ENCODE results near the gene DENND1B. TPM values are rescaled to one million over a fixed set of nuclear protein-coding genes. Genes with fewer than 3 reads are reported as not detected.

DENND1B gene
- total RNA-seq, 1 experiment from 2014 or later = 6.3 TPM

DNA sequence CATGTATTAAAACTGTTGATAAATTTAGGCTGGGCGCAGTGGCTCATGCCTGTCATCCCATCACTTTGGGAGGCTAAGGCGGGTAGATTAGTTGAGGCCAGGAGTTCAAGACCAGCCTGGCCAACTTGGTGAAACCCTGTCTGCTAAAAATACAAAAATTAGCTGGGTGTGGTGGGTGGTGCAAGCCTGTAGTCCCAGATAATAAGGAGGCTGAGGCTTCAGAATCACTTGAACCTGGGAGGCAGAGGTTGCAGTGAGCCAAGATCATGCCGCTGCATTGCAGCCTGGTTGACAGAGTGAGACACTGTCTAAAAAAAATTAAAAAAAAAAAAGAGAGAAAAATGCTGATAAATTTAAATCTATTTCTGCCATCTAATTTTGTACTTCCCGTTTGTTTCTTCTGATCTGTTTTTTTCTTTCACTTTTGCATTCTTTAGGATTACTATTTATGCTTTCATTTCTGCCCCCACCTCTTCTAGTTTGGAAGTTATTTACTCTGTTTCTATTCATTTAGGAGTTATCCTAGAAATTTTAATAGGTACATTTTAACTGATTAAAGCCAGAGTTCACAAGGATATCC, 3.2 kb upstream of the DENND1B start:
- Mint-ChIP-seq H3K27me3 (ENCODE audit: low read depth) (peaks cover 2% of the 10 kb centered on the region), H3K4me3 (no peak overlapping the region), H3K4me1 (peaks cover 13 to 18% of the 10 kb centered on the region in 2 experiments), H3K36me3 (ENCODE audit: insufficient read depth in 1 of 3, low read depth in 3 of 3) (peaks cover 0 to 10% (median 0%) of the 10 kb centered on the region in 3 experiments; a peak in 2 of 7 replicates), H3K9me3 (peaks cover 2 to 5% of the 10 kb centered on the region in 2 experiments; a peak in 3 of 5 replicates), H3K27ac (no peak overlapping the region)
- Histone ChIP-seq H3K79me1 (ENCODE audit: insufficient read depth, low read depth, low read length, poor library complexity, severe bottlenecking) (no peaks in the 10 kb centered on the region), H3K56ac (ENCODE audit: insufficient read length, low read depth, low read length) (no peak overlapping the region), H2BK20ac (ENCODE audit: low read depth, low read length, poor library complexity, severe bottlenecking) (no peak overlapping the region), H4K20me1 (ENCODE audit: control insufficient read depth, insufficient read depth, insufficient read length) (no peaks in the 10 kb centered on the region), H3T11ph (ENCODE audit: low read length) (no peak overlapping the region), H3K9me3 (ENCODE audit: control insufficient read depth, low read depth, low read length) (no peaks in the 10 kb centered on the region), H2BK120ac (ENCODE audit: low read depth, low read length, poor library complexity, severe bottlenecking) (no peak overlapping the region), H3K14ac (ENCODE audit: insufficient read depth, low read length) (no peak overlapping the region), H3K9ac (ENCODE audit: extremely low read depth, insufficient read length, low read length) (no peak overlapping the region), H3K27ac (ENCODE audit: insufficient read length, low read depth, low read length) (no peak overlapping the region), H2BK5ac (ENCODE audit: insufficient read length, low read length) (no peak overlapping the region), H2BK12ac (ENCODE audit: insufficient read length, low read depth, low read length) (no peak overlapping the region), H3K23me2 (ENCODE audit: insufficient read length, low read depth, low read length, poor library complexity, severe bottlenecking) (no peaks in the 10 kb centered on the region), H4K8ac (replicated peaks; ENCODE audit: insufficient read length, low read depth, low read length) (no peak overlapping the region), H3K23ac (ENCODE audit: insufficient read length, low read depth, low read length) (no peak overlapping the region), H2AK5ac (ENCODE audit: insufficient read length, low read length) (no peak overlapping the region), H3K4me1 (ENCODE audit: insufficient read depth, low read length) (no peaks in the 10 kb centered on the region), H2AFZ (ENCODE audit: low read length) (no peak overlapping the region), H3K18ac (ENCODE audit: insufficient read length, low read depth, low read length) (no peak overlapping the region), H3K4ac (ENCODE audit: low read depth, low read length) (no peak overlapping the region), H3K27me3 (ENCODE audit: insufficient read depth, low read length) (no peaks in the 10 kb centered on the region), H4K5ac (ENCODE audit: insufficient read length, low read depth, low read length) (no peak overlapping the region), H3K79me2 (ENCODE audit: insufficient read depth, low read length) (no peaks in the 10 kb centered on the region), H4K91ac (ENCODE audit: insufficient read length, low read depth, low read length) (no peak overlapping the region), H2BK15ac (ENCODE audit: low read depth, low read length) (no peak overlapping the region), H3K4me2 (ENCODE audit: insufficient read depth, insufficient read length, low read length) (no peak overlapping the region)
- WGBS (ENCODE audit: extremely low coverage, insufficient read length, low lambda C conversion rate) = no CpG with 5 or more reads among the region's 4 CpGs
- TF ChIP-seq, protein P1, sequence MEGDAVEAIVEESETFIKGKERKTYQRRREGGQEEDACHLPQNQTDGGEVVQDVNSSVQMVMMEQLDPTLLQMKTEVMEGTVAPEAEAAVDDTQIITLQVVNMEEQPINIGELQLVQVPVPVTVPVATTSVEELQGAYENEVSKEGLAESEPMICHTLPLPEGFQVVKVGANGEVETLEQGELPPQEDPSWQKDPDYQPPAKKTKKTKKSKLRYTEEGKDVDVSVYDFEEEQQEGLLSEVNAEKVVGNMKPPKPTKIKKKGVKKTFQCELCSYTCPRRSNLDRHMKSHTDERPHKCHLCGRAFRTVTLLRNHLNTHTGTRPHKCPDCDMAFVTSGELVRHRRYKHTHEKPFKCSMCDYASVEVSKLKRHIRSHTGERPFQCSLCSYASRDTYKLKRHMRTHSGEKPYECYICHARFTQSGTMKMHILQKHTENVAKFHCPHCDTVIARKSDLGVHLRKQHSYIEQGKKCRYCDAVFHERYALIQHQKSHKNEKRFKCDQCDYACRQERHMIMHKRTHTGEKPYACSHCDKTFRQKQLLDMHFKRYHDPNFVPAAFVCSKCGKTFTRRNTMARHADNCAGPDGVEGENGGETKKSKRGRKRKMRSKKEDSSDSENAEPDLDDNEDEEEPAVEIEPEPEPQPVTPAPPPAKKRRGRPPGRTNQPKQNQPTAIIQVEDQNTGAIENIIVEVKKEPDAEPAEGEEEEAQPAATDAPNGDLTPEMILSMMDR (conservative IDR thresholded peaks at IDR 0.05) = no peak
- DNase-seq = no peak
